Urinary bladder (tissue), 4 donors: ENCODE measurements around the gene SCTR. TPM values are rescaled to one million over a fixed set of nuclear protein-coding genes. Genes with fewer than 3 reads are reported as not detected.
"Not testable (repeated sequence)": the region's sequence is repeated elsewhere in the genome, so short reads cannot be mapped to it uniquely, and the experiment has no call there.

Experiments used
- DNase-seq: peaks from one replicate; pipeline ENCODE4 v3.0.0-alpha.2; 2015; ENCODE audit errors: extremely low spot score
- H3K27ac ChIP-seq: one replicate; pipeline ENCODE4 v1.5.1; 2013; ENCODE audit warnings: low read depth, mild to moderate bottlenecking, moderate library complexity
- H3K36me3 ChIP-seq: one replicate; pipeline ENCODE4 v1.6.1; 2013; ENCODE audit warnings: mild to moderate bottlenecking, moderate library complexity; ENCODE audit not compliant: insufficient read depth
- H3K4me1 ChIP-seq: one replicate; pipeline ENCODE4 v1.6.1; 2013; ENCODE audit warnings: mild to moderate bottlenecking, moderate library complexity; ENCODE audit not compliant: insufficient read depth
- H3K4me3 ChIP-seq: one replicate; pipeline ENCODE4 v1.5.1; 2013; ENCODE audit warnings: low read depth, low read length
- WGBS: extraction: QIAGEN DNeasy Blood & Tissue Kit; methylation state at CpG from one replicate; pipeline ENCODE4 v1.1.7; 2013; 5-methylcytosine and 5-hydroxymethylcytosine counted together
- polyA plus RNA-seq: library from polyadenylated mRNA; stranded (reverse); fragments of 200-250 nt; gene quantifications from one replicate; pipeline ENCODE4 v1.2.3, GENCODE V29; 2013
- total RNA-seq: library from RNA; depleted of rRNA; stranded (reverse); fragments of >200 nt; gene quantifications from one replicate; pipeline ENCODE4 v1.2.3, GENCODE V29; 2014
- donor health status: healthy with polysubstance abuse.
- donor health status: healthy.

Gene SCTR
- total and polyA plus RNA-seq, 2 donors, result not detected

GRCh38 chr2:119415630-119416029 is 108.7 kb downstream of the SCTR start:
- Histone ChIP-seq H3K36me3 (no peaks in the 10 kb centered on the region), H3K27ac (no peak overlapping the region), H3K4me1 (no peaks in the 10 kb centered on the region), H3K4me3 (no peak overlapping the region)
- WGBS, result 93% methylated on average over 1 of the region's 1 CpG
- no peak for DNase-seq

GRCh38 chr2:119414894-119415293 is 109.4 kb downstream of the SCTR start:
- whole genome bisulfite sequencing, result 78% methylated on average over 3 of the region's 3 CpGs
- no peak overlapping the region for H3K4me3 ChIP-seq
- no peak for DNase-seq
- no peaks in the 10 kb centered on the region for H3K4me1 ChIP-seq
- H3K36me3 ChIP-seq, result no peaks in the 10 kb centered on the region
- no peak overlapping the region for H3K27ac ChIP-seq

- DNase-seq, result no peak
- Histone ChIP-seq H3K4me1 (no peaks in the 10 kb centered on the region), H3K36me3 (no peaks in the 10 kb centered on the region), H3K27ac (no peak overlapping the region), H3K4me3 (no peak overlapping the region)
- 84% methylated on average over 4 of the region's 4 CpGs for WGBS
Observed at GRCh38 chr2:119409506-119409905, 114.8 kb downstream of the SCTR start.

- Histone ChIP-seq H3K4me1 (no peaks in the 10 kb centered on the region), H3K27ac (no peak overlapping the region), H3K36me3 (no peaks in the 10 kb centered on the region), H3K4me3 (no peak overlapping the region)
- WGBS, result 64% methylated on average over 5 of the region's 5 CpGs
- DNase-seq, result no peak
Observed at GRCh38 chr2:119408221-119408619, 116.1 kb downstream of the SCTR start.

- Histone ChIP-seq H3K27ac (no peak overlapping the region), H3K36me3 (no peaks in the 10 kb centered on the region), H3K4me3 (no peak overlapping the region), H3K4me1 (no peaks in the 10 kb centered on the region)
- 74% methylated on average over 7 of the region's 7 CpGs for WGBS
- no peak for DNase-seq
Observed at GRCh38 chr2:119407430-119408220, 116.7 kb downstream of the SCTR start.

GRCh38 chr2:119405151-119405550 is 119.1 kb downstream of the SCTR start:
- H3K4me1 ChIP-seq, result no peaks in the 10 kb centered on the region
- no peak overlapping the region for H3K27ac ChIP-seq
- H3K36me3 ChIP-seq, result no peaks in the 10 kb centered on the region
- DNase-seq, result no peak
- H3K4me3 ChIP-seq, result no peak overlapping the region
- 94% methylated on average over 2 of the region's 2 CpGs for WGBS

GRCh38 chr2:119403618-119404017 is 120.7 kb downstream of the SCTR start:
- 90% methylated on average over 12 of the region's 12 CpGs for WGBS
- not testable (repeated sequence) for H3K36me3 ChIP-seq, H3K4me1 ChIP-seq, H3K4me3 ChIP-seq, H3K27ac ChIP-seq, DNase-seq

- Histone ChIP-seq H3K36me3 (no peaks in the 10 kb centered on the region), H3K4me1 (no peaks in the 10 kb centered on the region), H3K4me3 (no peak overlapping the region), H3K27ac (no peak overlapping the region)
- no peak for DNase-seq
- WGBS, result 72% methylated on average over 10 of the region's 10 CpGs
Observed at GRCh38 chr2:119402645-119403560, 121.4 kb downstream of the SCTR start.

GRCh38 chr2:119402106-119402505 is 122.2 kb downstream of the SCTR start:
- no peaks in the 10 kb centered on the region for H3K4me1 ChIP-seq
- whole genome bisulfite sequencing, result 81% methylated on average over 5 of the region's 5 CpGs
- no peak for DNase-seq
- no peak overlapping the region for H3K4me3 ChIP-seq
- H3K27ac ChIP-seq, result no peak overlapping the region
- H3K36me3 ChIP-seq, result no peaks in the 10 kb centered on the region

GRCh38 chr2:119397196-119397595 is 127.1 kb downstream of the SCTR start:
- WGBS, result 87% methylated on average over 6 of the region's 6 CpGs
- DNase-seq, result no peak
- H3K4me3 ChIP-seq, result no peak overlapping the region
- no peaks in the 10 kb centered on the region for H3K36me3 ChIP-seq
- H3K4me1 ChIP-seq, result no peaks in the 10 kb centered on the region
- no peak overlapping the region for H3K27ac ChIP-seq

GRCh38 chr2:119393971-119394748 is 130.1 kb downstream of the SCTR start:
- Histone ChIP-seq H3K4me3 (no peak overlapping the region), H3K36me3 (no peaks in the 10 kb centered on the region), H3K27ac (no peak overlapping the region), H3K4me1 (no peaks in the 10 kb centered on the region)
- 87% methylated on average over 3 of the region's 3 CpGs for WGBS
- no peak for DNase-seq
